WTC11 (cell line): ENCODE results near the gene MYO16. TPM values are rescaled to one million over a fixed set of nuclear protein-coding genes. Genes with fewer than 3 reads are reported as not detected.

Experiments
- ATAC-seq: fragments of 200-7000 bp; cut with Tn5 transposase; 2 replicates; pipeline ENCODE4 v1.10.0; 2021; ENCODE audit warnings: mild to moderate bottlenecking, moderate library complexity
- CTCF ChIA-PET: fragments of 300-600 bp; sonication (Branson Sonifier 250); formaldehyde crosslinking; loops from one replicate; lab custom pipeline; 2021; ENCODE audit warnings: antibody characterized with exemption; lab: Charles Lee
- POLR2A ChIA-PET: fragments of 350-600 bp; sonication (Branson Sonifier 250); formaldehyde crosslinking; loops from one replicate; lab custom pipeline; 2021; ENCODE audit warnings: antibody characterized with exemption; lab: Charles Lee
- DNase-seq: peaks from one replicate; pipeline ENCODE4 v3.0.0; 2021; ENCODE audit warnings: low spot score
- H3K27ac Mint-ChIP-seq: 2 replicates; pipeline ENCODE4 v1.8.0; 2021; ENCODE audit warnings: mixed read lengths
- H3K27me3 Mint-ChIP-seq: 2 replicates; pipeline ENCODE4 v1.8.0; 2021; ENCODE audit warnings: low read depth, mild to moderate bottlenecking, moderate library complexity, mixed read lengths
- H3K36me3 Mint-ChIP-seq: 2 replicates; pipeline ENCODE4 v1.8.0; 2021; ENCODE audit warnings: mixed read lengths
- H3K4me1 Mint-ChIP-seq: 2 replicates; pipeline ENCODE4 v1.8.0; 2022; ENCODE audit warnings: mixed read lengths
- H3K4me3 Mint-ChIP-seq: 2 replicates; pipeline ENCODE4 v1.8.0; 2021; ENCODE audit warnings: mild to moderate bottlenecking, moderate library complexity, mixed read lengths
- H3K9me3 Mint-ChIP-seq: 2 replicates; pipeline ENCODE4 v1.8.0; 2021; ENCODE audit warnings: mixed read lengths
- E2F4 ChIP-seq: sonication (generic); formaldehyde crosslinking; IDR thresholded peaks from 2 replicates; pipeline ENCODE4 v1.8.1; 2022; ENCODE audit warnings: low read depth, mild to moderate bottlenecking, moderate library complexity, missing genetic modification reagents, borderline replicate concordance
- ELF4 ChIP-seq: sonication (generic); formaldehyde crosslinking; IDR thresholded peaks from 2 replicates; pipeline ENCODE4 v1.8.1; 2022; ENCODE audit warnings: low read depth, mild to moderate bottlenecking, moderate library complexity, missing genetic modification reagents
- ESRRA ChIP-seq: sonication (generic); formaldehyde crosslinking; IDR thresholded peaks from 2 replicates; pipeline ENCODE4 v1.8.1; 2022; ENCODE audit warnings: mild to moderate bottlenecking, missing genetic modification reagents, borderline replicate concordance
- FOXP1 ChIP-seq: sonication (generic); formaldehyde crosslinking; IDR thresholded peaks from 2 replicates; pipeline ENCODE4 v1.8.0; 2022; ENCODE audit warnings: missing genetic modification reagents, mild to moderate bottlenecking, moderate library complexity, borderline replicate concordance
- HMGXB4 ChIP-seq: sonication (generic); formaldehyde crosslinking; IDR thresholded peaks from 2 replicates; pipeline ENCODE4 v1.8.1; 2023; ENCODE audit warnings: mild to moderate bottlenecking, moderate library complexity, missing genetic modification reagents
- IRF2 ChIP-seq: sonication (generic); formaldehyde crosslinking; IDR thresholded peaks from 2 replicates; pipeline ENCODE4 v1.8.0; 2022; ENCODE audit warnings: low read depth, missing genetic modification reagents, borderline replicate concordance
- KAT7 ChIP-seq: sonication (generic); formaldehyde crosslinking; IDR thresholded peaks from 2 replicates; pipeline ENCODE4 v1.8.1; 2023; ENCODE audit warnings: missing genetic modification reagents, mild to moderate bottlenecking, borderline replicate concordance
- MXD4 ChIP-seq: fragments of 250-450 bp; sonication (Bioruptor Pico); IDR thresholded peaks from 2 replicates; pipeline ENCODE4 v1.8.0; 2021; ENCODE audit warnings: mild to moderate bottlenecking, moderate library complexity, borderline replicate concordance
- NR1H2 ChIP-seq: sonication (generic); formaldehyde crosslinking; IDR thresholded peaks from 2 replicates; pipeline ENCODE4 v1.9.0; 2021; ENCODE audit warnings: mild to moderate bottlenecking, moderate library complexity, missing genetic modification reagents
- PRDM15 ChIP-seq: sonication (generic); formaldehyde crosslinking; IDR thresholded peaks from 2 replicates; pipeline ENCODE4 v1.8.0; 2022; ENCODE audit warnings: missing genetic modification reagents
- STAT6 ChIP-seq: sonication (generic); formaldehyde crosslinking; conservative IDR thresholded peaks from 2 replicates; pipeline ENCODE4 v1.8.1; 2023; ENCODE audit warnings: mild to moderate bottlenecking, low read depth, missing genetic modification reagents, moderate library complexity
- ZNF219 ChIP-seq: sonication (generic); formaldehyde crosslinking; IDR thresholded peaks from 2 replicates; pipeline ENCODE4 v1.8.0; 2023; ENCODE audit warnings: missing genetic modification reagents, mild to moderate bottlenecking, borderline replicate concordance
- ZNF232 ChIP-seq: sonication (generic); formaldehyde crosslinking; IDR thresholded peaks from 2 replicates; pipeline ENCODE4 v1.8.0; 2022; ENCODE audit warnings: mild to moderate bottlenecking, missing genetic modification reagents
- ZNF396 ChIP-seq: fragments of 250-450 bp; sonication (Bioruptor Pico); IDR thresholded peaks from 2 replicates; pipeline ENCODE4 v1.8.0; 2021; ENCODE audit warnings: mild to moderate bottlenecking, moderate library complexity, borderline replicate concordance
- ZNF416 ChIP-seq: fragments of 250-450 bp; sonication (Bioruptor Pico); IDR thresholded peaks from 2 replicates; pipeline ENCODE4 v1.9.0; 2021; ENCODE audit warnings: mild to moderate bottlenecking, inconsistent platforms
- total RNA-seq: library from RNA; stranded (reverse); gene quantifications from 3 replicates; pipeline ENCODE4 v1.2.3, GENCODE V29; 2021

Gene MYO16
- total RNA-seq, 1 experiment from 2014 or later, result 0.09 TPM

- Mint-ChIP-seq H3K27me3 (no peaks in the 10 kb centered on the region), H3K36me3 (peaks cover 13% of the 10 kb centered on the region), H3K4me3 (no peak overlapping the region), H3K27ac (no peak overlapping the region), H3K4me1 (peaks cover 15% of the 10 kb centered on the region), H3K9me3 (peaks cover 21% of the 10 kb centered on the region)
- ChIA-PET CTCF (no interaction called here), POLR2A (no interaction called here)
- no peak for TF ChIP-seq FOXP1
- no peak for TF ChIP-seq ZNF416 (CRISPR knock-in tag)
- no peak for TF ChIP-seq HMGXB4 (CRISPR knock-in tag)
- no peak for TF ChIP-seq ESRRA (CRISPR knock-in tag)
- no peak for TF ChIP-seq ZNF219 (CRISPR knock-in tag)
- no peak for TF ChIP-seq IRF2
- no peak for TF ChIP-seq KAT7 (CRISPR knock-in tag)
- no peak for TF ChIP-seq ZNF232
- no peak for TF ChIP-seq PRDM15
- TF ChIP-seq ELF4 (CRISPR knock-in tag), result no peak
- no peak for TF ChIP-seq NR1H2
- no peak for TF ChIP-seq E2F4
- no peak for TF ChIP-seq MXD4
- TF ChIP-seq ZNF396 (CRISPR knock-in tag), result no peak
- TF ChIP-seq STAT6 (CRISPR knock-in tag), result no peak
- DNase-seq (no peak), ATAC-seq (no peak)
Measured at GRCh38 chr13:108787700-108788414, 158.4 kb downstream of the MYO16 start.

DNA sequence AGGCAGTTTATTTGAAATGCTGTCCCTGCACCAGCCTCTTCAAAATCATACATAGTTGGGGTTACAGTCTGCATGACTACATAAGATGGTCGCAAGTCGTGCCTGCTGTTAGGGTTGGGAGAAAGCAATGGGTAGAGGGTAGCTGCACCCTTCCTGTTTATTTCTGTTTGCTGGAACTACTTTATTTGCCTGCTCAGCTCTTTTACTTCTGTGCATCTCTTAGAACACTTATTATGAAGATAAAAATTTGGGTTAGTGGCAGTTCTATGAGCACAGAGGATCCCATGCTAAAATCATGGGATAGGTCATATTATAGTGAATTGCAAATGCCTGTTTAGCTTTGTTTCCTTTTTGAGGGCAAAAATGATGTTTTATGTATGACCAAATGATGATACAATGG, 160.1 kb downstream of the MYO16 start:
- no peak overlapping the region for H3K27ac Mint-ChIP-seq
- no peak overlapping the region for H3K4me3 Mint-ChIP-seq
- ChIA-PET POLR2A (no interaction called here), CTCF (no interaction called here)
- H3K36me3 Mint-ChIP-seq, result peaks cover 2% of the 10 kb centered on the region; the same call in 1 of the 2 replicates
- TF ChIP-seq ESRRA (CRISPR knock-in tag), result no peak
- peaks cover 16% of the 10 kb centered on the region for H3K9me3 Mint-ChIP-seq
- ATAC-seq (no peak), DNase-seq (no peak)
- peaks cover 15% of the 10 kb centered on the region for H3K4me1 Mint-ChIP-seq
- H3K27me3 Mint-ChIP-seq, result no peaks in the 10 kb centered on the region
